ENCODE measurements around the gene MYPOP. TPM values are rescaled to one million over a fixed set of nuclear protein-coding genes. Genes with fewer than 3 reads are reported as not detected.

MYPOP gene
- polyA plus RNA-seq, 1 donor = 8.9 TPM

- Histone ChIP-seq H3K27me3 (ENCODE audit: control insufficient read depth, insufficient read depth, low read length) (no peaks in the 10 kb centered on the region), H3K4me3 (ENCODE audit: low read length) (no peak overlapping the region), H3K27ac (ENCODE audit: low read length) (no peak overlapping the region), H3K9me3 (ENCODE audit: control insufficient read depth, low read depth, low read length) (no peaks in the 10 kb centered on the region), H3K36me3 (ENCODE audit: control insufficient read depth, insufficient read depth, low read length) (peaks cover 68% of the 10 kb centered on the region), H3K4me1 (ENCODE audit: control insufficient read depth, insufficient read depth, low read length) (no peaks in the 10 kb centered on the region)
- WGBS (ENCODE audit: insufficient coverage, low lambda C conversion rate) = 100% methylated on average over 2 of the region's 13 CpGs
- DNase-seq = no peak
Observed at GRCh38 chr19:45847663-45848062, 54.8 kb downstream of the MYPOP start.

- Histone ChIP-seq H3K27me3 (ENCODE audit: control insufficient read depth, insufficient read depth, low read length) (no peaks in the 10 kb centered on the region), H3K36me3 (ENCODE audit: control insufficient read depth, insufficient read depth, low read length) (peaks cover 66% of the 10 kb centered on the region), H3K4me1 (ENCODE audit: control insufficient read depth, insufficient read depth, low read length) (no peaks in the 10 kb centered on the region), H3K27ac (ENCODE audit: low read length) (no peak overlapping the region), H3K4me3 (ENCODE audit: low read length) (no peak overlapping the region), H3K9me3 (ENCODE audit: control insufficient read depth, low read depth, low read length) (peaks cover 4% of the 10 kb centered on the region)
- no peak for DNase-seq
- WGBS (ENCODE audit: insufficient coverage, low lambda C conversion rate) = no CpG with 5 or more reads among the region's 14 CpGs
Observed at GRCh38 chr19:45842198-45842597, 60.2 kb downstream of the MYPOP start.

Other genes with a start within 250 kb of the MYPOP start
- gene GIPR, start 234.4 kb downstream of the MYPOP start, polyA plus RNA-seq = 8.1 TPM
- 249 TPM for gene SNRPD2, start 210.7 kb downstream of the MYPOP start, polyA plus RNA-seq
- 8.1 TPM for gene QPCTL, start 209.9 kb downstream of the MYPOP start, polyA plus RNA-seq
- 13.9 TPM for gene FBXO46, start 171.7 kb downstream of the MYPOP start, polyA plus RNA-seq
- not detected for gene MEIOSIN, start 169.2 kb downstream of the MYPOP start, polyA plus RNA-seq
- gene SIX5, start 133.4 kb downstream of the MYPOP start, polyA plus RNA-seq = 9.3 TPM
- gene DMPK, start 120.1 kb downstream of the MYPOP start, polyA plus RNA-seq = 49.4 TPM
- 24.4 TPM for gene DMWD, start 109.8 kb downstream of the MYPOP start, polyA plus RNA-seq
- 0.01 TPM for gene RSPH6A, start 87.3 kb downstream of the MYPOP start, polyA plus RNA-seq
- 65.0 TPM for gene SYMPK, start 39.5 kb downstream of the MYPOP start, polyA plus RNA-seq
- 21.3 TPM for gene FOXA3, start 38.3 kb downstream of the MYPOP start, polyA plus RNA-seq
- gene IRF2BP1, start 16.5 kb downstream of the MYPOP start, polyA plus RNA-seq = 21.1 TPM
- not detected for gene NANOS2, start 12.2 kb upstream of the MYPOP start, polyA plus RNA-seq
- gene NOVA2, start 71.3 kb upstream of the MYPOP start, polyA plus RNA-seq = 2.5 TPM
- gene CCDC61, start 92.9 kb upstream of the MYPOP start, polyA plus RNA-seq = 13.2 TPM
- gene PGLYRP1, start 120.4 kb upstream of the MYPOP start, polyA plus RNA-seq = 0.07 TPM
- gene IGFL4, start 138.4 kb upstream of the MYPOP start, polyA plus RNA-seq = 0.36 TPM
- not detected for gene IGFL3, start 222.1 kb upstream of the MYPOP start, polyA plus RNA-seq
- 0.36 TPM for gene IGFL2, start 245.6 kb upstream of the MYPOP start, polyA plus RNA-seq